GM12878 (cell line): ENCODE data around the gene CRYGC.
"Not testable (repeated sequence)": the region's sequence is repeated elsewhere in the genome, so short reads cannot be mapped to it uniquely, and the experiment has no call there.

Experiments
- ATF7 ChIP-seq: fragments of 450-650 bp; IDR thresholded peaks from 2 replicates; pipeline ENCODE4 v1.6.1; 2016; ENCODE audit warnings: low read depth, mild to moderate bottlenecking
- BCLAF1 ChIP-seq: fragments of 450-650 bp; IDR thresholded peaks from 2 replicates; pipeline ENCODE4 v1.6.1; 2017; ENCODE audit warnings: antibody characterized with exemption, mild to moderate bottlenecking, moderate library complexity
- BMI1 ChIP-seq: fragments of 450-650 bp; IDR thresholded peaks from 2 replicates; pipeline ENCODE4 v1.6.1; 2016; ENCODE audit warnings: mild to moderate bottlenecking, moderate library complexity, borderline replicate concordance
- CTCF ChIP-seq, 3 experiments: IDR thresholded peaks in 2 of 3; conservative IDR thresholded peaks in 1 of 3; 2 replicates each; pipeline ENCODE4 v1.5.1; 2011; ENCODE audit warnings: low read depth in 3 of 3, low read length in 3 of 3, mild to moderate bottlenecking in 3 of 3, control low read depth in 2 of 3, moderate library complexity in 2 of 3, inconsistent platforms in 1 of 3, mixed read lengths in 1 of 3; ENCODE audit not compliant: control insufficient read depth in 2 of 3, insufficient read depth in 1 of 3; ENCODE audit errors: extremely low read depth in 1 of 3
- CUX1 ChIP-seq: IDR thresholded peaks from 2 replicates; pipeline ENCODE4 v1.6.1; 2012; ENCODE audit warnings: improper control_type of control experiment, low read depth, low read length; ENCODE audit not compliant: insufficient replicate concordance
- EZH2 ChIP-seq: IDR thresholded peaks from 2 replicates; pipeline ENCODE4 v1.6.1; 2012; ENCODE audit warnings: low read depth, mild to moderate bottlenecking, control low read depth, inconsistent platforms, low read length, borderline replicate concordance; ENCODE audit not compliant: control insufficient read depth
- IRF3 ChIP-seq: fragments of 450-650 bp; IDR thresholded peaks from 2 replicates; pipeline ENCODE4 v1.6.1; 2014; ENCODE audit warnings: mild to moderate bottlenecking
- POLR2A ChIP-seq: IDR thresholded peaks from 2 replicates; pipeline ENCODE4 v1.6.1; 2011; ENCODE audit warnings: low read depth, mild to moderate bottlenecking, low read length
- POLR2AphosphoS2 ChIP-seq: IDR thresholded peaks from 2 replicates; pipeline ENCODE4 v1.6.1; 2011; ENCODE audit warnings: low read depth, mild to moderate bottlenecking, low read length, improper control_type of control experiment, moderate library complexity
- POLR2AphosphoS5 ChIP-seq: IDR thresholded peaks from 2 replicates; pipeline ENCODE4 v1.6.1; 2011; ENCODE audit warnings: mild to moderate bottlenecking, low read length, inconsistent platforms
- RFX5 ChIP-seq: IDR thresholded peaks from 2 replicates; pipeline ENCODE4 v1.6.1; 2011; ENCODE audit warnings: low read depth, low read length, improper control_type of control experiment
- SIN3A ChIP-seq: IDR thresholded peaks from 2 replicates; pipeline ENCODE4 v1.6.1; 2012; ENCODE audit warnings: low read depth, low read length, improper control_type of control experiment
- STAT3 ChIP-seq: IDR thresholded peaks from 2 replicates; pipeline ENCODE4 v1.6.1; 2011; ENCODE audit warnings: low read depth, low read length, improper control_type of control experiment
- YY1 ChIP-seq: IDR thresholded peaks from 2 replicates; pipeline ENCODE4 v1.6.1; 2011; ENCODE audit warnings: low read depth, mild to moderate bottlenecking, low read length

GRCh38 chr2:208117390-208117789, 12.2 kb downstream of the CRYGC start:
- TF ChIP-seq BMI1; SIN3A; STAT3; CUX1; ATF7; POLR2A; YY1; EZH2; POLR2AphosphoS2; POLR2AphosphoS5; RFX5; IRF3; BCLAF1; CTCF (IDR thresholded peaks at IDR 0.05 in 2 of 3, conservative IDR thresholded peaks at IDR 0.05 in 1 of 3; ENCODE audit: control insufficient read depth in 2 of 3, extremely low read depth in 1 of 3, insufficient read depth in 1 of 3, low read depth in 3 of 3, low read length in 3 of 3): not testable (repeated sequence)
